Neural progenitor cell (in vitro differentiated cells): ENCODE data around the gene NKD2.

Experiments used
- CTCF ChIP-seq: fragments of 200-600 bp; sonication (generic); IDR thresholded peaks from 2 replicates; pipeline ENCODE4 v1.5.1; 2017; ENCODE audit warnings: antibody characterized with exemption, mild to moderate bottlenecking
- EZH2 ChIP-seq: fragments of 200-600 bp; sonication (generic); IDR thresholded peaks from 2 replicates; pipeline ENCODE4 v1.6.1; 2017; ENCODE audit warnings: antibody characterized with exemption, mild to moderate bottlenecking, moderate library complexity

- TF ChIP-seq CTCF: no peak
- TF ChIP-seq EZH2: no peak
Observed at GRCh38 chr5:1001406-1002270, 7.0 kb upstream of the NKD2 start.
